HG03460 (cell line): ENCODE data around the gene ACBD3.

Source experiments
- ATAC-seq: cut with Tn5 transposase; IDR thresholded peaks from one replicate; pipeline ENCODE4 v1.9.1; 2021; ENCODE audit not compliant: unreplicated experiment

Gene ACBD3

DNA sequence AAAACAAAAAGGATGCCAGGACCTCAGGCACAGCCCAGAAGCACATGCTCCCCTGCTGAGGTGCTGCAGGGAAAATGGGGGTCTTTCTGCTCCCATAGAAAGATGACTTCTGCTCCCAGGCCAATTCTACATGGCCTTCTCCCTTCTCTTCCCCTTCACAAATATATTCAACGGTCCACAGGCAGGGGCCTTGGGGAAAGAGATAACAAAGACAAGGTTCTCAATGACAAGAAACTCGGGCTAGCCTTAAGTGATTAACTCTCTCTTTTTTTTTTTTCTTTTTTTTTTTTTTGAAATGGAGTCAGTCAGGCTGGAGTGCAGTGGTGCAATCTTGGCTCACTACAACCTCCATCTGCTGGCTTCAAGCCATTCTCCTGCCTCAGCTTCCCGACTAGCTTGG lies 69.9 kb downstream of the ACBD3 start:
- ATAC-seq, result no peak

GRCh38 chr1:226112626-226113025 lies 73.9 kb downstream of the ACBD3 start:
- ATAC-seq, result no peak

- no peak for ATAC-seq
Observed at GRCh38 chr1:226111883-226112261, 74.7 kb downstream of the ACBD3 start.

DNA sequence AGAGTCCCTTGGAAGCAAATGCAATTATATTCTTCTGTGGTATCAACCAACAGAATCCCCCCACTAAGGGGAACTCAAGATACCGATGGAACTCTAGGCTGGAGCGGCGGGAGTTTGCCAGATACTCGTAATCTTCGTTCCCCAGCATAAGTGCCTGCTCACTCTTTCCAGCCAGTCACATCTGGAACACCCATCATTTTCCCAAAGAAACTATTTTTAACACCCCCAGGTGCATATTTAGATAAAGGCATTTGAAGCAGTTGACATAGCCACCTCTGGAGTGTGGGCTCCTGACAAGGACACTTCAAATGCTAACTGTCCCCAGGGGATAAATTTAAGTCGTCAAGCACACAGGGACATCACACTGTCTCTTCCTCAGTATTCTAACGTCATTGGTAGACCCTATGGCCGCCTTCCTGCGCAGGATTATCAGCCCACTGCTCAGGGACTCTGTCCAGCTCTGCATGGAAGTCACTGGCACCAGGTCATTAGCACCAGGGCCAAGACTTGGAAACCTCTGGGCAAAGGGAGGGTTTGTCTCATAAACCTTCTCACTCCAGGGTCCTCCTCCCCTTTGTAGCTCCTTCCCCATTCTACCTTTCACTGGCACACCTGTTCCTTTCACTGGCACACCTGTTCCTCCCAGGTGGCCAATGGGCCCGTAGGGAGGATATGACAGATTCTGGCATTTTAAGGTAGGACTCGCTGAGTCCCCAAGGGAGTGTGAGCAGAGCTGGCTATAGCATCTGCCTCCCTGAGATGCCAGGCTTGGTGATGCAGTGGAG lies 75.3 kb downstream of the ACBD3 start:
- ATAC-seq, result no peak

GRCh38 chr1:226110249-226111097 lies 76.1 kb downstream of the ACBD3 start:
- ATAC-seq, result peak; percentile 71

GRCh38 chr1:226109829-226110248 lies 76.7 kb downstream of the ACBD3 start:
- peak; percentile 70 for ATAC-seq

GRCh38 chr1:226108935-226109828 lies 77.4 kb downstream of the ACBD3 start:
- ATAC-seq, result no peak

- ATAC-seq, result no peak
Observed at GRCh38 chr1:226107471-226108460, 78.8 kb downstream of the ACBD3 start.

- ATAC-seq, result no peak
Observed at GRCh38 chr1:226104671-226105121, 81.8 kb downstream of the ACBD3 start.

DNA sequence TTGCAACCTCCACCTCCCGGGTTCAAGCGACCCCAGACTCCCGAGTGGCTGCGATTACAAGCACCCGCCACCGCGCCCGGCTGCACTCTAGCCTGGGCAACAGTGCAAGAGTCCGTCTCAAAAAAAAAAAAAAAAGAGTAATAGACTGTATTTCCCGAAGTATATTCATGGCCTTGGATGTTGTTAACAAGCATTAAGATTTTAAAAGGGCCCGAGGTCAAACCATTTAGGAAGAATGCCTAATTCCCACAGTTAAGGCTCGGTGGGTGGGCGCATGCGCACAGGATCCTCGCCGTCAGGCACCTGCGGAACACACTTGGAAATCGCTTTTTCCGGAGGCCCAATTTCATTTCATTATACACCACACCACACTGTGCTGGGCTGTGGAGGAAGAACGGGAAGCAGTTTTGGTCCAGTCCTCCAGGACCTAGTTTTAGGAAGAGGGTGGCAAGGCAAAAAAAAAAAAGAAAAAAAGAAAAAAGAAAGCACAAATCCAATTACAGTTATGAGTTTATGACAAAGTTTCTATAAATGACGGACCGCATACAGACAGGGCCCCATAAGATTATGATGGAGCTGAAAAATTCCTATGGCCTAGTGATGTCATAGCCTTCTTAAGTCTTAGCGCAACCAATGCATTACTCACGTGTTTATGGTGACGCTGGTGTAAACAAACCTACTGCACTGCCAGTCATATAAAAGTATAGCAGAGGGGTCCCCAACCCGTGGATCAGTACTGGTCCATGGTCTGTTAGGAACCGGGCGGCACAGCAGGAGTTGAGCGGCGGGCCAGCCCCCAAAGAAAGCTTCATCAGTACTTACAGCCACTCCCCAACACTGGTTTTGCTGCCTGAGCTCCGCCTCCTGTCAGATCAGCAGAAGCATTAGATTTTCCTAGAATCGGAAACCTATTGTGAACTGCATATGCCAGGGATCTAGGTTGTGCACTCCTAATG lies 85.8 kb downstream of the ACBD3 start:
- ATAC-seq, result no peak

DNA sequence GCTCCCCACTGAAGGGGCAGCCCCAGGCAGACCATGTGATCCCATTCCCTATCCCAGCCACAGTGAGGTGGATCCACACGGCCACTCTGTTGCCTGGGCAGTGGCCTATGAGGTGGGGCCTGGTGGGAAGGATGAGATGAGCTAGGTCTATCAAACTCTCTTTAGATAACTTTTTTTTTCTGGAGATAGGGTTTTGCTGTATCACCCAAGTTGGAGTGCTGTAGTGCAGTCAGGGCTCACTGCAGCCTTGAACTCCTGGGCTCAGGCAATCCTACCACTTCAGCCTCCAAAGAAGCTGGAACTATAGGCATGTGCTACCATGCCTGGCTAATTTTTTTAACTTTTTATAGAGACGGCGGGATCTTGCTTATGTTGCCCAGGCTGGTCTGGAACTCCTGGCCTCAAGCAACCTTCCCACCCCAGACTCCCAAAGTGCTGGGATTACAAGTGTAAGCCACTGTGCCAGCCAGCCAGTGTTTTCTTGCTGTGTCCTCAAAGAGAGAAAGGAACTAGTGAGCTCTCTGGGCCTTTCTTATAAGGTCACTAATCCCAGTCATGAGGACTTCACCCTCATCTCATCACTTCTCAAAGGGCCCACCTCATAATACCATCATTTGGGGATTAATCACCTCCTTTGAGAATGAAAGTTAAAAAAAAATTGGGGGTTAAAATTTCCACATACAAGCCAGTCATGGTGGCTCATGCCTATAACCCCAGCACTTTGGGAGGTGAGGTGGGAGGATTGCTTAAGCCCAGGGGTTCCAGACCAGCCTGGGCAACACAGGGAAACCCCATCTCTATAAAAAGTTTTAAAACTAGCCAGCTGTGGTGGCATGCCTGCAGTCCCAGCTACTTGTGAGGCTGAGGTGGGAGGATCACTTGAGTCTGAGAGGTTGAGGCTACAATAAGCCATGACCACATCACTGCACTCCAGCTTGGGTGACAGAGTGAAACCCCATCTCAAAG lies 87.4 kb downstream of the ACBD3 start:
- ATAC-seq, result no peak

GRCh38 chr1:226097866-226098625 lies 88.5 kb downstream of the ACBD3 start:
- no peak for ATAC-seq

DNA sequence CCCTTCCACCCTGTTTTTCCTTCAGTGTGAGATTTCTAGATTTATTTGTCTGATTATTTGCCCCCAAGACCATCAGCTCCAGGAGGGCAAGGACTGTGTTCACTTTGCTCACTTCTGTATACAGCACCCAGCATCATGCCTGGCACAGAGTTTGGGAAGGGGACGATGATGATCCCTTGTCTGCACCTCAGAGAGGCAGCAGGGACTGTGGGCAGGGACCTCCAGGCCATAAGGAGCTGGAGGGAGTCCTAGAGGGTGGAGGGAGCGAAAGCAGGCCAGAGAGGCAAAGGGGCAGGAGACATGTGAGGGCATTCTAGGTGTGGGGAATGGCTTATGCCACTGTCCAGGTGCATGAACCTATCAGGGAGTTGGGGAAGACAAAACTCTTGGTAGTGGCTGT lies 91.3 kb downstream of the ACBD3 start:
- no peak for ATAC-seq
